ENCODE measurements around the gene CDKL1. TPM values are rescaled to one million over a fixed set of nuclear protein-coding genes. Genes with fewer than 3 reads are reported as not detected.

The CDKL1 gene
- total and polyA plus RNA-seq, 2 donors (not counting 1 experiment from before 2014, with no cell fraction given) = 5.3 to 7.9 TPM

DNA sequence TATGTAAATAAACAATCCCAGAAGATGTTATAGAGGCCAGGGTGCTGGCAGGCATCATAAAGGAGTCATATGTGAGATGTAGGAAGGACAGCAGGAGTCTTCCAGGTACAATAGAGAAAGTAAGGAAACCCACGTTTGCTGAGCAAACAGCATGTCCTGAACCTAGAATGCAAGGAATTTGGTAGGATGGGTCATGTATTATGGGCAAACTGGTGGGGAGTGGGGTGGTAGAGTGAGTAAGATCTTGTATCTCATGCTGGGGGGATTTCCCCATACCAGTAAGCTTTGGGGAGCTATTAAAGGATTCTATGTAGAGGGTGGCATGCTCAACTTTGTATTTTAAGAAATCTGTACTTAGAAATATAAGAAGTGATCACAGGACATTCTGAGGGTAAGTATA, 41.0 kb downstream of the CDKL1 start:
- Histone ChIP-seq H3K27me3 (replicated peaks in 1 of 4; ENCODE audit: control extremely low read depth in 1 of 4, control insufficient read depth in 3 of 4, insufficient read depth in 4 of 4, low read length in 3 of 4) (no peaks in the 10 kb centered on the region), H3K4me2 (replicated peaks; ENCODE audit: low read depth, low read length, poor library complexity, severe bottlenecking) (no peak overlapping the region), H3K4me3 (ENCODE audit: control extremely low read depth in 1 of 5, extremely low read depth in 1 of 5, insufficient read depth in 1 of 5, low read depth in 2 of 5, low read length in 4 of 5) (no peak overlapping the region), H3K9me3 (ENCODE audit: control extremely low read depth in 1 of 3, control insufficient read depth in 2 of 3, insufficient read depth in 1 of 3, low read length in 2 of 3) (no peaks in the 10 kb centered on the region), H3K36me3 (replicated peaks in 1 of 2; ENCODE audit: control extremely low read depth in 1 of 2, control insufficient read depth in 1 of 2, extremely low read depth in 1 of 2, insufficient read depth in 2 of 2, low read length in 1 of 2) (peaks cover 0 to 19% of the 10 kb centered on the region in 2 experiments), H3K4me1 (ENCODE audit: control insufficient read depth in 2 of 2, insufficient read depth in 2 of 2, low read length in 2 of 2) (no peaks in the 10 kb centered on the region), H3K9ac (ENCODE audit: low read length) (no peak overlapping the region), H4K20me1 (ENCODE audit: control insufficient read depth, insufficient read depth, low read length, poor library complexity, severe bottlenecking) (no peaks in the 10 kb centered on the region), H3K27ac (ENCODE audit: low read length in 2 of 2) (no peak overlapping the region), H3K79me2 (ENCODE audit: control insufficient read depth, insufficient read depth, low read length) (peaks cover 3% of the 10 kb centered on the region), H2AFZ (ENCODE audit: insufficient read depth, low read depth, low read length, poor library complexity, severe bottlenecking) (no peak overlapping the region)
- DNase-seq = no peak
- intact Hi-C loops (cut with micrococcal nuclease) = no loop called here
- POLR2A ChIA-PET = no interaction called here
- ATAC-seq (ENCODE audit: low read depth) = no peak
- no peaks in the 10 kb centered on the region for H3K27me3 Mint-ChIP-seq
- H3K4me1 Mint-ChIP-seq = peaks cover 3% of the 10 kb centered on the region
- no CpG with 5 or more reads among the region's 1 CpG for WGBS (ENCODE audit: insufficient coverage)
- no peak overlapping the region for H3K27ac Mint-ChIP-seq
- no peaks in the 10 kb centered on the region for H3K9me3 Mint-ChIP-seq (ENCODE audit: insufficient read depth)
- no peak overlapping the region for H3K4me3 Mint-ChIP-seq
- CTCF ChIA-PET = interaction anchor here (1.0 kb wide), 1 partner anchor 8 kb away, joined by 3 read pairs; no protein-coding TSS in a partner anchor
- TF ChIP-seq CTCF (IDR thresholded peaks at IDR 0.05) = no peak
- no peak for TF ChIP-seq EZH2 (IDR thresholded peaks at IDR 0.05; ENCODE audit: borderline replicate concordance, insufficient read depth, low read depth, low read length, poor library complexity, severe bottlenecking)

DNA sequence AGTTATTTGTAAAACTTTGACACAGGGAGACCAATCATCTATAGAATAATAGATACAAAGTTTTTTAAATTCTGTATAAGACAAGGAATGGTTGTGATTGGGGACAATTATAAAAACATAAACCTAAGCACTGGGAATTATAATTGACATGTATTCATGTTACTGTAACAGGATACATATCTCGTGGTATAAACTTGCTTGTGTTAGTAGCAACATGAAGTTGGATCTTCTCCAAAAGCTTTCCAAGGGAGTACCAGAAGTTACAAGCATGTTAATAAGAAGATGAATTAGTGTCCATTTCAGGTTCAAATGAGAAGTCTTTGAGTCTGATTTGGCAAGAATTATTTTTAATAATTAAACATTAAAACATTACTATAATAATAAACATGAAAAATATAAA, 42.2 kb downstream of the CDKL1 start:
- Histone ChIP-seq H2AFZ (ENCODE audit: insufficient read depth, low read depth, low read length, poor library complexity, severe bottlenecking) (no peak overlapping the region), H3K4me2 (replicated peaks; ENCODE audit: low read depth, low read length, poor library complexity, severe bottlenecking) (no peak overlapping the region), H3K9ac (ENCODE audit: low read length) (no peak overlapping the region), H3K4me3 (ENCODE audit: control extremely low read depth in 1 of 5, extremely low read depth in 1 of 5, insufficient read depth in 1 of 5, low read depth in 2 of 5, low read length in 4 of 5) (no peak overlapping the region), H3K79me2 (ENCODE audit: control insufficient read depth, insufficient read depth, low read length) (peaks cover 3% of the 10 kb centered on the region), H3K4me1 (ENCODE audit: control insufficient read depth in 2 of 2, insufficient read depth in 2 of 2, low read length in 2 of 2) (no peaks in the 10 kb centered on the region), H3K9me3 (ENCODE audit: control extremely low read depth in 1 of 3, control insufficient read depth in 2 of 3, insufficient read depth in 1 of 3, low read length in 2 of 3) (no peaks in the 10 kb centered on the region), H3K27me3 (replicated peaks in 1 of 4; ENCODE audit: control extremely low read depth in 1 of 4, control insufficient read depth in 3 of 4, insufficient read depth in 4 of 4, low read length in 3 of 4) (no peaks in the 10 kb centered on the region), H4K20me1 (ENCODE audit: control insufficient read depth, insufficient read depth, low read length, poor library complexity, severe bottlenecking) (no peaks in the 10 kb centered on the region), H3K36me3 (replicated peaks in 1 of 2; ENCODE audit: control extremely low read depth in 1 of 2, control insufficient read depth in 1 of 2, extremely low read depth in 1 of 2, insufficient read depth in 2 of 2, low read length in 1 of 2) (peaks cover 0 to 21% of the 10 kb centered on the region in 2 experiments), H3K27ac (ENCODE audit: low read length in 2 of 2) (no peak overlapping the region)
- intact Hi-C loops (cut with micrococcal nuclease) = no loop called here
- Mint-ChIP-seq H3K4me3 (no peak overlapping the region), H3K27me3 (no peaks in the 10 kb centered on the region), H3K9me3 (ENCODE audit: insufficient read depth) (no peaks in the 10 kb centered on the region), H3K4me1 (peaks cover 1% of the 10 kb centered on the region), H3K27ac (no peak overlapping the region)
- ATAC-seq (ENCODE audit: low read depth) (no peak), DNase-seq (no peak)
- WGBS (ENCODE audit: insufficient coverage) = no CpG with 5 or more reads among the region's 1 CpG
- TF ChIP-seq CTCF (IDR thresholded peaks at IDR 0.05) (no peak), EZH2 (IDR thresholded peaks at IDR 0.05; ENCODE audit: borderline replicate concordance, insufficient read depth, low read depth, low read length, poor library complexity, severe bottlenecking) (no peak)
- ChIA-PET CTCF (no interaction called here), POLR2A (no interaction called here)
